Kidney (tissue), 22 donors: ENCODE results near the gene PCDHGB3. TPM values are rescaled to one million over a fixed set of nuclear protein-coding genes. Genes with fewer than 3 reads are reported as not detected.
A peak's percentile ranks its signal among the peaks of the same experiment; 100 is the strongest.

ENCODE experiments used
- DNase-seq, 5 donors: peaks; one replicate each; pipeline ENCODE4 v3.0.0-alpha.2; 2013 to 2020
- FAIRE-seq: peaks from 2 replicates; lab custom pipeline; 2012; peaks lifted over from hg19 to GRCh38; lab: Jason Lieb, UNC
- H3K27ac ChIP-seq, 2 donors: one replicate each; pipeline ENCODE4 v1.7.0; 2013; ENCODE audit warnings: low read depth in 2 of 2, low read length in 2 of 2, inconsistent platforms in 1 of 2
- H3K27me3 ChIP-seq: one replicate; pipeline ENCODE4 v1.7.1; 2013; ENCODE audit warnings: low read length, inconsistent platforms; ENCODE audit not compliant: control insufficient read depth, insufficient read depth
- H3K36me3 ChIP-seq, 3 donors: one replicate each; pipeline versions ENCODE4 v1.7.0 to v1.7.1; 2013; ENCODE audit warnings: low read length in 3 of 3, control low read depth in 1 of 3, inconsistent platforms in 1 of 3; ENCODE audit not compliant: insufficient read depth in 3 of 3, control insufficient read depth in 2 of 3
- H3K4me1 ChIP-seq, 3 donors: one replicate each; pipeline versions ENCODE4 v1.7.0 to v1.7.1; 2013; ENCODE audit warnings: low read length in 3 of 3, inconsistent platforms in 1 of 3, low read depth in 1 of 3; ENCODE audit not compliant: control insufficient read depth in 2 of 3, insufficient read depth in 2 of 3
- H3K4me3 ChIP-seq, 3 donors: one replicate each; pipeline versions ENCODE4 v1.7.0 to v1.8.1; 2013; ENCODE audit warnings: low read length in 3 of 3, control low read depth in 1 of 3, inconsistent platforms in 1 of 3
- H3K9ac ChIP-seq, 3 donors: one replicate each; pipeline versions ENCODE4 v1.7.0 to v1.7.1; 2013; ENCODE audit warnings: low read length in 3 of 3, control low read depth in 1 of 3, inconsistent platforms in 1 of 3
- H3K9me3 ChIP-seq, 3 donors: one replicate each; pipeline versions ENCODE4 v1.7.0 to v1.7.1; 2013; ENCODE audit warnings: low read length in 3 of 3, control low read depth in 1 of 3, inconsistent platforms in 1 of 3; ENCODE audit not compliant: control insufficient read depth in 2 of 3, insufficient read depth in 1 of 3
- intact Hi-C: fragments of 100-400 bp; cut with DNase I; formaldehyde crosslinking; loops from one replicate; pipeline ENCODE4 v1.11.1; 2022
- long read RNA-seq, 10 donors: library from polyadenylated mRNA in 1 of 10; unstranded in 1 of 10; transcript quantifications; one replicate each; pipeline ENCODE4 v2.0.0 and lab custom pipeline, GENCODE V29; 2021 to 2026
- polyA plus RNA-seq: library from polyadenylated mRNA; stranded (reverse); fragments of 350-450 nt; fragmentation: Illumina TruSeq; extraction: RNeasy Lipid Tissue Mini Kit (QIAGEN cat#74804); gene quantifications from one replicate; pipeline ENCODE4 v1.2.3, GENCODE V29; 2014; ENCODE audit warnings: low read depth, low replicate concordance; ENCODE audit not compliant: insufficient read depth
- total RNA-seq: library from RNA; stranded (reverse); fragmentation: NEBNext Ultra II Directional; extraction: Animal tissue kit (Norgen Biotek cat#: 25700); gene quantifications from one replicate; pipeline ENCODE4 v1.2.1, GENCODE V29; 2021
- TF ChIP-seq, protein P1 (sequence below): IDR thresholded peaks from 3 replicates; pipeline ENCODE4 v1.5.1; 2012; ENCODE audit warnings: mild to moderate bottlenecking, moderate library complexity, borderline replicate concordance; ENCODE audit not compliant: insufficient read depth; ENCODE audit errors: extremely low read depth
- donor health status: control.
- donor health status: control.
- donor health status: control.
- donor health status: control.
- donor health status: control.
- donor health status: DM: yes; HTN: yes; CAD: no.
- donor health status: Normal renal cell carcinoma (clear cell type).

Gene PCDHGB3
- total RNA-seq (4.4 TPM), polyA plus RNA-seq (0.15 TPM)
- long read RNA-seq, donor 1, partial matches to known transcripts = 0 of 2 reads
- long read RNA-seq, donor 1, other reads (novel, unspliced or antisense) = 0 of 2 reads
- long read RNA-seq, donor 2 = 0 reads
- long read RNA-seq, donor 3, partial matches to known transcripts = 0 of 3 reads
- long read RNA-seq, donor 3, other reads (novel, unspliced or antisense) = 0 of 3 reads
- long read RNA-seq, donor 4, partial matches to known transcripts = 0 of 1 reads
- long read RNA-seq, donor 4, other reads (novel, unspliced or antisense) = 0 of 1 reads
- long read RNA-seq, donor 5 = 0 reads
- long read RNA-seq, donor 6, partial matches to known transcripts = 0 of 1 reads
- long read RNA-seq, donor 6, other reads (novel, unspliced or antisense) = 0 of 1 reads
- long read RNA-seq, donor 7 = 0 reads
- long read RNA-seq, donor 8 = 0 reads
- long read RNA-seq, donor 9, partial matches to known transcripts = 0 of 1 reads
- long read RNA-seq, donor 9, other reads (novel, unspliced or antisense) = 0 of 1 reads
- long read RNA-seq, donor 10, partial matches to known transcripts = 0 of 1 reads
- long read RNA-seq, donor 10, other reads (novel, unspliced or antisense) = 0 of 1 reads

DNA sequence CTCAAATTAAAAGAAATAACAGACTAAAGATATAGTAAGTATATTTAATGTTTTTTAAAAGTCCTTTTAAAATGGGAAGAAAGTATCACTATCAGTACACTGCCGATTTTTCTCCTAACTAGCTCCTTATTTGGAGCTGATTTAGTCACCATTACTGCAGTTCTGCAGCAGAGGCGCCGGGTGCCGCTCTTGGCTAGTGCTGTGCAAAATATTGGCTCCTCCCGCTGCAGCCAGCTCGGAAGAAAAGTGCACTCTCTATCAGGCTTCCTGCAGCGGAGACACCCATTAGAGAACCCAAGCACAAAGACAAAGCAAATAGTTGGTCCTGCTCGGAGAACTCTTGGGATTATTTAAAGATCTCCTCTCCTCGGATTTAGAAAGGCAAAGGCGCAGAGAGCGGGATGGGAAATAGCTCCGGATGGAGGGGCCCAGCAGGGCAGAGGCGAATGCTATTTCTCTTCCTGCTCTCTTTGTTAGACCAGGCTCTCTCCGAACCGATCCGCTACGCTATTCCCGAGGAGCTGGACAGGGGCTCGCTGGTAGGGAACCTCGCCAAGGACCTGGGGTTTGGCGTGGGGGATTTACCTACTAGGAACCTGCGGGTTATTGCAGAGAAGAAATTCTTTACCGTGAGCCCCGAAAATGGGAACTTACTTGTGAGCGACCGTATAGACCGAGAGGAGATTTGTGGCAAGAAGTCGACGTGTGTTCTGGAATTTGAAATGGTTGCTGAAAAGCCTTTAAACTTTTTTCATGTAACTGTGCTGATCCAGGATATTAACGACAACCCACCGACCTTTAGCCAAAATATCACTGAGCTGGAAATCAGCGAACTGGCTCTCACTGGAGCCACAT is at the start of gene PCDHGB3:
Gene PCDHGB3 (plus strand): TSS at position 249 of the 855 bp plus-strand sequence. CDS start 153 bp downstream, at position 402.
- no peak for FAIRE-seq
- TF ChIP-seq, protein P1, sequence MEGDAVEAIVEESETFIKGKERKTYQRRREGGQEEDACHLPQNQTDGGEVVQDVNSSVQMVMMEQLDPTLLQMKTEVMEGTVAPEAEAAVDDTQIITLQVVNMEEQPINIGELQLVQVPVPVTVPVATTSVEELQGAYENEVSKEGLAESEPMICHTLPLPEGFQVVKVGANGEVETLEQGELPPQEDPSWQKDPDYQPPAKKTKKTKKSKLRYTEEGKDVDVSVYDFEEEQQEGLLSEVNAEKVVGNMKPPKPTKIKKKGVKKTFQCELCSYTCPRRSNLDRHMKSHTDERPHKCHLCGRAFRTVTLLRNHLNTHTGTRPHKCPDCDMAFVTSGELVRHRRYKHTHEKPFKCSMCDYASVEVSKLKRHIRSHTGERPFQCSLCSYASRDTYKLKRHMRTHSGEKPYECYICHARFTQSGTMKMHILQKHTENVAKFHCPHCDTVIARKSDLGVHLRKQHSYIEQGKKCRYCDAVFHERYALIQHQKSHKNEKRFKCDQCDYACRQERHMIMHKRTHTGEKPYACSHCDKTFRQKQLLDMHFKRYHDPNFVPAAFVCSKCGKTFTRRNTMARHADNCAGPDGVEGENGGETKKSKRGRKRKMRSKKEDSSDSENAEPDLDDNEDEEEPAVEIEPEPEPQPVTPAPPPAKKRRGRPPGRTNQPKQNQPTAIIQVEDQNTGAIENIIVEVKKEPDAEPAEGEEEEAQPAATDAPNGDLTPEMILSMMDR = peak; percentile 24
- H3K9ac ChIP-seq = no peak within 1 kb of the TSS
- intact Hi-C loops = no loop called here
- no peaks in the 10 kb centered on the region for H3K36me3 ChIP-seq
- H3K4me3 ChIP-seq = peak within 1 kb of the TSS in 2 of 3 donors; percentile 16 to 30
- H3K27ac ChIP-seq = no peak within 1 kb of the TSS
- no peaks in the 10 kb centered on the region for H3K4me1 ChIP-seq
- no peaks in the 10 kb centered on the region for H3K27me3 ChIP-seq
- DNase-seq = no peak
- peaks cover 2 to 63% (median 28%) of the 10 kb centered on the region in 3 donors for H3K9me3 ChIP-seq

DNA sequence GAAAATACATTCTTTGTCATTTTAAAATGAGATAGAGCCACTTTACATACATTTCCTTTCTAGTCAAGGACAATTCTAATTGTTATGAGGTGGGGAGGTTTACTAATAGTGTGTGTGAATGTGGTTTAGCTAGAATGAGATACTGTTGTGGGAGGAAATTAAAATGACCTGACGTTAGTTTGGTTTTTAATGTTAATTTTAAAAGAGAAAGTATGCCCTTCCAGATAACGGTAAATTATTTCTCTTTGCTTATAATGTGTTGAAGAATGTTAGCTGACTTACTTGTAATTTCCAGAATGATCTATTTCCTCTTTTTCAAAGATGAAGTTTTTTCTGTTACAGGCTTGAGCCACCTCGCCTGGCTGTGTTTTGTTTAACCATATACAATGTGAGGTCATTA is 47.8 kb upstream of the PCDHGB3 start:
- Histone ChIP-seq H3K9me3 (peaks cover 17 to 38% (median 26%) of the 10 kb centered on the region in 3 donors), H3K9ac (no peak overlapping the region), H3K4me1 (peaks cover 0 to 3% (median 2%) of the 10 kb centered on the region in 3 donors), H3K27ac (no peak overlapping the region), H3K4me3 (no peak overlapping the region), H3K36me3 (peaks cover 0 to 12% (median 11%) of the 10 kb centered on the region in 3 donors), H3K27me3 (no peaks in the 10 kb centered on the region)
- TF ChIP-seq, protein P1 = no peak
- FAIRE-seq (no peak), DNase-seq (no peak)
- intact Hi-C loops = no loop called here

DNA sequence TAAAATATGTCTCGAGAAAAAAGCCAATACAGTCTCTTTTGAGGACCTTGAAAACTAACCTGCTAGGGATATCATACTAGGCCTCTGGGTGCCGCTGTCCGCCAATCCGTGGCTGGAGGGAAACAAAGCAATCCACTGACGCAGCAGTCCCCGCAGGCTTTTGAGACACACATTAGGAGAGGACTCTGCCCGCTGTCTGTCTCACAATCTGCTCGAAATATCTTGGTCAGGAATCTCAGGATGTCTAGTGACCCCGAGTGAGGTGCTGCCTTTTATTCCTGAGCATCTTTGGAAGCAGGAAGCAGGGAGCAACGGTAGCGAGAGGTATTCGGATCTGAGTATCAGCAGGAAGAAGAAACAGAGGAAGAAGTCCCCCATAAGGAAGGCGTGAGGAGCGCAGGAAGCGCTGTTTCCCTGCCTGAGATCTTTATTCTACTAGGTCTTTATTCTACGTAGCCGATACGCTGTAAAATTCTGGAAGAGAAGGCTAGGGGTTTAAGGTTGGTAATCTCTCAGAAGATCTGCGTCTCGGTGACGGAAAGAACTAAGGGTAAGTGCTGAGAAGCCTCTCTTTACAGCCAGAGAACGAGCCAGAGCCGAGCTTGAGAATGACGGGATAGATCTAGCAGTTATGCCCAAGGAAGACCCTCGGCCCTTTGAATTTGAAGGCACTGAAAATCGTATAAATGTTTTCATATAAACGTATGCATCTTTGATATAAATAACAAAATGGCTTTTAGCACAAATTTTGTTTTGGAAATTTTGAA is 43.8 kb upstream of the PCDHGB3 start:
- FAIRE-seq (no peak), DNase-seq (peak in 4 of 5 donors; percentile 54 to 73 (median 61))
- Histone ChIP-seq H3K4me3 (peak overlapping the region; percentile 28 to 63 (median 53)), H3K27me3 (no peaks in the 10 kb centered on the region), H3K4me1 (no peaks in the 10 kb centered on the region), H3K9ac (peak overlapping the region in 1 of 3 donors; percentile 28), H3K27ac (no peak overlapping the region), H3K9me3 (peaks cover 0 to 34% (median 11%) of the 10 kb centered on the region in 3 donors), H3K36me3 (no peaks in the 10 kb centered on the region)
- TF ChIP-seq, protein P1 = no peak
- intact Hi-C loops = no loop called here
